Measurements from ENCODE around the gene ALKBH4.
A peak's percentile ranks its signal among the peaks of the same experiment; 100 is the strongest.
"Not testable (repeated sequence)": the region's sequence is repeated elsewhere in the genome, so short reads cannot be mapped to it uniquely, and the experiment has no call there.

Gene ALKBH4

DNA sequence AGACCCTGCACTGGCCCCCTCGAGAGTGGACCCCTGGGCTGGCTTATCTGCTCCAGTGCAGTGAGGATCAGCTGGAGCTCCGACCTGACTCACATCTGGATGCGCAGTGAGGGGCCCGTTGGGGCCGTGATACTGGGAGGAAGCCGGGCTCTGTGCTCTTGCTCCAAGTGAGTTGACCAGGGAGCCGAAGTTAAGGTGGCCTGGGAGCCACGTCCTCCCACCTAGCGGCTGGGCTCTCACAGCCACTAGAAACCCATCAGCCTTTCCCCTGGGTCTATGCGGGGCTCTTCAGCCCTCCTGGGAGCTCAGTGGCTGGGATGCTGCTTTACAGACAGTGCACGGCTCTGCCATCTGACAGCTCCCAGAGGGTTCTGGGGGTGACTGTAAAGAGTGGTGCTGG is 9.1 kb downstream of the ALKBH4 start:
- DNase-seq (ENCODE audit: low read depth, low spot score): no peak

- DNase-seq (ENCODE audit: low read depth, low spot score): not testable (repeated sequence)
These were observed 9.7 kb downstream of the ALKBH4 start for GRCh38 chr7:102454932-102455331.

- DNase-seq (ENCODE audit: low read depth, low spot score): no peak
These were observed 10.2 kb downstream of the ALKBH4 start for GRCh38 chr7:102454468-102454867.

DNA sequence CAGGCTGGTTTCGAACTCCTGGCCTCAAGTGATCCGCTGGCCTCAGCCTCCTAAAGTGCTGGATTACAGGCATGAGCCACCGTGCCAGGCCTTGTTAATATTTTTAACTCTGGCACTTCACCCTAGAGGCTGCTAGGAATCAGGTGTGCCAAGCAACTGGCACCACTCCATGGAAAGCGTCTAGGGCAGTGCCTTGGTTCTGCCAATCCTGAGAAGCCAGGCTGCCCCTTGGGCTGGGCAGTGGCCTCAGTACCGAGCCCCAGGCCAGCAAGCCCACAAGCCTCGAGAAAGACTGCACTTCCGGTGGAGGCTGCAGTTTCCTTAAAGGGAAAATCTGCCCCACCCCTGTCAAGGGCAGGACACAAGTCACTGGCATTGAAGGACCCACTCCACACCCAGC is 11.3 kb downstream of the ALKBH4 start:
- no peak for DNase-seq (ENCODE audit: low read depth, low spot score)

DNA sequence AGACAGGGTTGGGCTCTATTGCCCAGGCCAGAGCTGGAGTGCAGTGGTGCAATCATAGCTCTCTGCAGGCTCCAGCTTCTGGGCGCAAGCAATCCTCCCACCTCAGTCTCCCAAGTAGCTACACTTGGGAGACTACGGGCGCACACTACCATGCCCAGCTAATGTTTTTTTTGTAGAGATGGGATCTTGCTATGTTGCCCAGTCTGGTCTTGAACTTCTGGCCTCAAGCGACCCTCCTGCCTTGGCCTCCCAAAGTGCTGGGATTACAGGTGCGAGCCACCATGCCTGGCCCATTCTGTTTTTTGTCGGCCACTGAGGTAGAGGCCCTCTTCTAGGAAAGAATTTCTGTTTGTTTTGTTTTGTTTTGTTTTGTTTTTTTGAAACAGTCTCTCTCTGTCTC is 12.2 kb downstream of the ALKBH4 start:
- no peak for DNase-seq (ENCODE audit: low read depth, low spot score)

- DNase-seq (ENCODE audit: low read depth, low spot score): peak; percentile 48
These were observed 13.2 kb downstream of the ALKBH4 start for GRCh38 chr7:102451371-102452054.

GRCh38 chr7:102450242-102450641 is 14.4 kb downstream of the ALKBH4 start:
- DNase-seq (ENCODE audit: low read depth, low spot score): no peak

DNA sequence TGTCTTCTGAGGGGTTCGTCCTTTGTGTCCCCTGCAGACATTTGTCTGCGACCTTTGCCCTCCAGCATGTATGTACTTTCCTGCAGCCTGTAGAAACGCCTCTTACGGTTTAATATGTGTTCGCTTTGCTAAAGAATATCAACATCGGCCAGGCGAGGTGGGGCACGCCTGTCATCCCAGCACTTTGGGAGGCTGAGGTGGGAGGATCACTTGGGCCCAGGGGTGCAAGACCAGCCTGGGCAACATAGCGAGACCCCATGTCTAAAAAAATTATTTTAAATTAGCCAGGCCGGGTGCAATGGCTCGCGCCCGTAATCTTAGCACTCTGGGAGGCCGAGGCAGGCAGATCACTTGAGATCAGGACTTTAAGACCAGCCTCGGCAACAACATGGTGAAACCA is 15.5 kb downstream of the ALKBH4 start:
- DNase-seq (ENCODE audit: low read depth, low spot score): no peak

DNA sequence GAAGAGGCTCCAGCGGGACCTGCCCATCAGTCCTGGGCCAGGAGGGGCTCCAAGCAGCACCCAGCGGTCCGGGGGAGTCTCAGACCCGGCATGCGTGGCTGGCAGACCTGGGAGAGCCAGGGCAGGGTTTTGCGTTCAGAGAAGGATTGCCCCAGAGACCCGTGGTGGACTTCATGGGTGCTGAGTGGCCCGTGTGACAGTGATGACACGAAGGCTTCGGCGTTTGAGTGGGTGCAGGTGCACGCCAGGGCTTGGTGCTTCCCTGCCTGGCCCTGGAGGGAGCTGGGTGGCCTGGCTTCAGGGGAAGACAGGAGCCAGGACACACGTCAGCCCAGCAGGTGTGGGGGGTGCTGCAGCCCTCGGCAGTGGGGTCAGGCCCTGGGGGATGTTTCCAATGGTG is 17.4 kb downstream of the ALKBH4 start:
- no peak for DNase-seq (ENCODE audit: low read depth, low spot score)

DNA sequence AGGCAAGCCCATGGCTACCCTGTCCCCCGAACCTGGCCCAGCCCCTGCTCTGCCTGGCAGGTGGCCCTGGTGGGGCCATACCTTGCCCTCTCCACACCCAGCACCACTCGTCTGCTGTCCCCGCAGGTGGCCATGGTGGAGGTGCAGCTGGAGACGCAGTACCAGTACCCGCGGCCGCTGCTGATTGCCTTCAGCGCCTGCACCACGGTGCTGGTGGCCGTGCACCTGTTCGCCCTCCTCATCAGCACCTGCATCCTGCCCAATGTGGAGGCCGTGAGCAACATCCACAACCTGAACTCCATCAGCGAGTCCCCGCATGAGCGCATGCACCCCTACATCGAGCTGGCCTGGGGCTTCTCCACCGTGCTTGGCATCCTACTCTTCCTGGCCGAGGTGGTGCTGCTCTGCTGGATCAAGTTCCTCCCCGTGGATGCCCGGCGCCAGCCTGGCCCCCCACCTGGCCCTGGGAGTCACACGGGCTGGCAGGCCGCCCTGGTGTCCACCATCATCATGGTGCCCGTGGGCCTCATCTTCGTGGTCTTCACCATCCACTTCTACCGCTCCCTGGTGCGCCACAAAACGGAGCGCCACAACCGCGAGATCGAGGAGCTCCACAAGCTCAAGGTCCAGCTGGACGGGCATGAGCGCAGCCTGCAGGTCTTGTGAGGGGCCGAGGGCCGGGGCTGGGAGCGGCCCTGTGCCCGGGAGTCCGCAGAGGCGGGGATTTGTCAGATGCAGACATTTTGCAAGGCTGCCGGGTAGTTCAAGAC is 18.1 kb downstream of the ALKBH4 start:
- DNase-seq (ENCODE audit: low read depth, low spot score): no peak

DNA sequence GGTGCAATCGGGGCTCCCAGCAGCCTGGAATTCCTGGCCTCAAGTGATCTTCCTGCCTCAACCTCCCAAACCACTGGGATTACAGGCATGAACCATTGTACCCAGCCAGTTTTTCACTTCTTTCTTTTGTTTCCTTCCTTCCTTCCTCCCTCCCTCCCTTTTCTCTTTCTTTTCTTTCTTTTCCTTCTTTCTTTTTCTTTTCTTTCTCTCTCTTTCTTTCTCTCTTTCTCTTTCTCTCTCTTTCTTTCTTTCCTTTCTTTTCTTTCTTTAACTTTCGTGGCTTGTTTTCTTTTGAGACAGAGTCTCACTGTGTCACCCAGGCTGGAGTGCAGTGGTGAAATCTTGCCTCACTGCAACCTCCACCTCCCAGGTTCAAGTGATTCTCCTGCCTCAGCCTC is 19.0 kb downstream of the ALKBH4 start:
- no peak for DNase-seq (ENCODE audit: low read depth, low spot score)

DNA sequence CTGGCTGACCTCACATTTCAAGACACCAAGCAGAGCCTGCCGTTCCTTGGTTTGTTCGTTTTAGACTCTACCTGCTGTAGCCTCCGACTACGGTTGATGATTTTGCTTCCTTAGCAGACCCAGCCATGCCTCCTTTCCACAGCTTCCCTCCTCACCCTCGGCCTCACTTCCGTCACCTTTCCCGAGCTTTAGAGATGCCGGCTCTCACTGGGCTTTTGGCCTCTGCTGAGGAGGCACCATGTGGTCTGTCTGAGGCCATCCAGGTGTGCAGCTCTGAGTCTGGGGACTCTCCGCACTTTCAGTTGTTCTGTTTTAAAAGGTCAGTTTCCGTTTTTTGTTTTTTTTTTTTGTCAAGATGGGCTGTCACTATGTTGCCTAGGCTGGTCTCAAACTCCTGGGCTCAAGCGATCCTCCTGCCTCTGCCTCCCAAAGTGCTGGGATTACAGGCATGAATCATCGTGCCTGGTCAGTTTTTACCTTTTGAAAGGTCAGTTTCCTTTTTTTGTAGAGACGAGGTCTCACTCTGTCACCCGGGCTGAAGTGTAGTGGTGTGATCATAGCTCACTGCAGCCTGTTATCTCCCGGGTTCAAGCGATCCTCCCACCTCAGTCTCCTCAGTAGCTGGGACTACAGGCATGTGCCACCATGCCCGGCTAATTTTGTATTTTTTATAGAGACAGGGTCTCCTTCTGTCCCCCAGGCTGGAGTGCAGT is 19.5 kb downstream of the ALKBH4 start:
- DNase-seq (ENCODE audit: low read depth, low spot score): no peak

GRCh38 chr7:102439963-102440795 is 24.5 kb downstream of the ALKBH4 start:
- peak; percentile 94 for DNase-seq (ENCODE audit: low read depth, low spot score)

- DNase-seq (ENCODE audit: low read depth, low spot score): no peak
These were observed 28.5 kb downstream of the ALKBH4 start for GRCh38 chr7:102436118-102436517.

DNA sequence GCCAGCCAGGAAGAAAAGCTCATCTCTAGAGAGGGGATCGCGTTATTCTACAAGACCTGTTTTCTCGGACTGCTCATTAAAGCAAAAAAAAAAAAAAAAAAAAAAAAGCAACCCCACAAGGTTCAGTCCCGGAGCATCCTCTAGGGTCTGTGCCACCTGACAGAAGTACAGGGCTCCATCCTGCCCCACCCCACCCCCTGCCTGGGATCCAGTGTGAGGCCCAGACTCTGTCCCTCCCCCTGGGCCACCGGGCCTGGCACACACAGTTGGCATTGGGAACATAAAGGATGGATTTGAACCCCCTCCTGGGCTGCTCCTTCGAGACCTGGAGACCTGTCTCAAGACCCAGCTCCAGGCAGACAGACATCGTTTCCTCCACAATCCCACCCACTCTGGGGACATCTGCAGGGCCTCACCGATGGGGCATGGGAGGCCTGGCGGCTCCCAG is 30.6 kb downstream of the ALKBH4 start:
- DNase-seq (ENCODE audit: low read depth, low spot score): no peak

GRCh38 chr7:102433219-102434038 is 31.2 kb downstream of the ALKBH4 start, which contains the start of gene ORAI2:
Gene ORAI2, plus strand, starts transcription at chr7:102433575. Its CDS starts 5,382 bp downstream, at chr7:102438957.
- DNase-seq (ENCODE audit: low read depth, low spot score): peak; percentile 92

DNA sequence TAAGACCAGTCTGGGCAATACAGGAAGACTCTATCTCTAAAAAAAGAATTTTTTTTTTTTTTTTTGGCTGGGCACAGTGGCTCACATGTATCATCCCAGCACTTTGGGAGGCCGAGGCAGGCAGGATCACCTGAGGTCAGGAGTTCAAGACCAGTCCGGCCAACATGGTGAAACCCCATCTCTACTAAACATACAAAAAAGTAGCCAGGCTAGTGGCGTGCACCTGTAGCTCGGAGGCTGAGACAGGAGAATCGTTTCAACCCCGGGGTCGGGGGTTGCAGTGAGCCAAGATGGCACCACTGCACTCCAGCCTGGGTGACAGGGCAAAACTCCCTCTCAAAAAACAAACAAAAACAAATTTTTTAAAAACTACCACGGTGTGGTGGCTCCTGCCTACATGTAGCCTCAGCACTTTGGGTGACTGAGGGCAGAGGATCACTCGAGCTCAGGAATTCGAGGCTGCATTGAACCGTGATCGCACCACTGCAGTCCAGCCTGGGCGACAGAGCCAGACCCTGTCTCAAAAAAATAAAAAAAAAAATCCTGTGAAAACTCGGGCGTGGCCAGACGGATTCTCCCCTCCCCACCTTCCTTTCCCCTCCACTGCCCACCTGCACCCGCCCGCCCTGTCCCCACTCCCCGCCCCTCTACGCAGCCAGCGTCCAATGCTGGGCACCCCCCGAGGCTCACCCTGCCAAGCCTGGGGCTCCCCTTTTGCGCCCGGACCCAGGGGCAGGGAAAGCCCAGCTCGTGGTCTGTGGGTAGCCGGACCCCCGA is 32.0 kb downstream of the ALKBH4 start:
- peak; percentile 39 for DNase-seq (ENCODE audit: low read depth, low spot score)

DNA sequence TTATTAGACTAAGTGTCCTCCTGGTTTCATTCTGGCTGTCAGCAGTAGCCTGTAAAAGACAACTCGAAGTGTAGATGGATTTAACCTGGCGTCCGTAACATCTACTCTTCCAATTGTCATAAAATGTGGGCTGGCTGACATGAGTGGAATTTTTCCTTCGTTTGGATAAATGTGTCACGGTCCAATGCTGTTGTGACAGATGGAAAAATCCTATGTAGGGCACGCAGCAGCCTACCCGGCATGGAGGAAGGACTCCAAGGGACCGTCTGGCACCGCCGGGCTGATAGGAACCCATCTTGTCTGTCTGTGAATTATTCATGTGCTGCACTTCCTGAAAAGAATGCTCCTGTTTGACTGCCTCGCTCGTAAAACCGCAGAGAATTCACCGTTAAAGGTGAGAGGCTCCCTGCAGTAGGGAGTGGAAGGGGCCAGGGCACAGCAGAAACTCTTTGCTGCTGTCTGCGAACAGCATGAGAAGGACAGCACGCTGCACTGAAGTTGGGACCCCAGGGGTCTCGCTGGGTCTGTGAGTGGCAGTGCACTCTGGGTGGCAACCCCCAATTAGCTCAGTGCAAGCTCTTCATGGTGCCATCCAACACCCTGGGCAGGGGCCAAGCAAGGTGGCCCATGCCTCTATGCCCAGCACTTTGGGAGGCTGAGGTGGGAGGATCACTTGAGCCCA is 32.9 kb downstream of the ALKBH4 start:
- peak; percentile 32 for DNase-seq (ENCODE audit: low read depth, low spot score)

Data from astrocyte of the hippocampus (primary cell).